ENCODE data around the gene ADGRB3.
"Not testable (repeated sequence)": the region's sequence is repeated elsewhere in the genome, so short reads cannot be mapped to it uniquely, and the experiment has no call there.

Gene ADGRB3

DNA sequence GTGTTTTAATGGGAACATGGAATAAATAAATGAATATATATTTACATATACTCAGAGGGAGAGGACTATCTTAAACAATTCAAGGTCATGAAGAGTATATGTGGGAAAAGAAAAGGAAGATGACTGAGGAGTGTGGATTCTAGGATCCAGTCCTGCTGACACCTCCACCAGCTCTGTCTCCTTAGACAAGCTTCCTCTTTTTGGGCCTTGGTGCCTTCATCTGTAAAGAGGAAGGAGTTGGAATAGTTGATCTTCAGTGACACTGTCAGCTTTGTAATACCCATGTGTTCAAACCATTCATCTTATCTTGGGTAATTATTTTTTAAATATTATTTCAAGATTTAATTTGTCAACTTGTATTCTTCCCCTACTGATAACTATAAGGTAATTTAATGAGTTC lies 338.0 kb downstream of the ADGRB3 start:
- no peak for DNase-seq

- DNase-seq, result no peak
These were observed 340.0 kb downstream of the ADGRB3 start for GRCh38 chr6:68975064-68975463.

DNA sequence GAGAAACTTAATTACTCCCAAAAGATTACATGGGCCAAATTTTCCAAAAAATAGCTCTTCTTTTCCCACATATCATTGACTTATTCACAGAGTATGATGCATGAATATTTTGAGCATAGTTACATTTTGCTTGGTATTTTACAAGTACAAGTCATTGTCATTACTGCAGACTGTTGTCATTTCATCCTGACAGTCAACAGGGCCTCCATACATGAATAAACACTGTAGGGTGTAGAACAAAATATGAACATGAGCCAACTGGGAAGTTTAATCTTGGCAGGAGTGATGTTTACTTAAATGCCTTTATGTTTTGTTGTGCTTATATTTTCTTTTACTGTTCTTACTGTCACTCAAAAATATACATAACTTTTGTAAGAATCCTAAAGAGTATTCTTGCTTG lies 340.7 kb downstream of the ADGRB3 start:
- no peak for DNase-seq

- no peak for DNase-seq
These were observed 341.2 kb downstream of the ADGRB3 start for GRCh38 chr6:68976260-68976659.

DNA sequence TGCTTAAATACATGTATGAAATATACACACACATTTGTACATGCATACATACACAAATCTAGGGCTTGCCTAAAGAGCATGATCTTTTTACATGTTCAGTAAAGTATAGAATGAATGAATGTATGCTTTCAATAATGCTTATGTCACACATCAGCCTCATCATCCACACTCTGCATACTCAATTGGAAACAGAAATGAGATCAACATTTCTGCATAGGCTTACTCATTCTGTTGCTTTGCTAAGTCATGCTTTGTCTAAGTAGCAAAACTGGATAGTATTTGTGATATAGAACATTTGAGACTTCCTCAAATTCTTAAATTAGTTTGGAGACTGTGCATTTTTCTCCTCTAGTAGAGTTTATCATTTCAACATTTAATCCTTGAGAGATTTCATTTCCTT lies 343.3 kb downstream of the ADGRB3 start:
- DNase-seq, result no peak

- not testable (repeated sequence) for DNase-seq
These were observed 346.6 kb downstream of the ADGRB3 start for GRCh38 chr6:68981668-68982067.

DNA sequence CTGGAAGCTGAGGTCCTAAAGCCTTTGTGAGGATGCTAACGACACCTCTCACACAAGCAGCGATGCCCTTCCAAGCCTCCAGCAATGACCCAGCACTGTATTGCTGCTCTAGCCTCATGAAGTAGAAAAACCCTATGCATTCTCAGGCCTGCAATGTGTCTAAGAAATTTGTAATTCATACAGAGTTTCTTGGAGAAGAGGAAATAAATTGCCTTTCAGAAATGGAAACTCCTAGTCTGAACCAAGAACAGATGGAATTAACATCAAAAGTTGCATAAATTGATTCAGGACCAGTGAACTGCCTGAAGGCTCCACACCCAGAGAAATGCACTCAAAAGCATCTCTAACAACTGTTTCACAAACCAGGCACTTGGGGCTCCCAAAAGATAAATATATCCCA lies 353.6 kb downstream of the ADGRB3 start:
- no peak for DNase-seq

GRCh38 chr6:68990317-68990716 lies 355.2 kb downstream of the ADGRB3 start:
- DNase-seq, result no peak

DNA sequence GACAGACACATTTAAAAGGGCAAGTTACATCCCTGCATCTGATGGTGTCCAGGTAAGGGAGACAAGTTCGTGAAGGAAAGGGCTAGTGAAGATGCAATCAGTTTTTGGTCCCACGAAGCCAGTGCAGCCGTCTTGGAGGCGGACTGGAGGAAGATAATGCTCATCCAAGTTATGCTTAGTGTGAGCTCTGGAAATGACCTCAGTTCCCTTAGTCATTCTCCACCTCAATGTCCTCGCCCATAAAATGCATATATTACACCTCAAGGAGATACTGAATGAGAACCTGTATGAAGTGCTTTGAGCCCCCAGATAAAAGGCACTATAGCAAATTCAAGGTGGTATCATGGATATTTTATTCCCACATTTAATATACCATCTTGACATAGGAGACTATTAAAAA lies 358.8 kb downstream of the ADGRB3 start:
- DNase-seq, result no peak

GRCh38 chr6:68994521-68994920 lies 359.4 kb downstream of the ADGRB3 start:
- DNase-seq, result no peak

GRCh38 chr6:69005199-69005598 lies 370.1 kb downstream of the ADGRB3 start:
- peak; percentile 39 for DNase-seq

DNA sequence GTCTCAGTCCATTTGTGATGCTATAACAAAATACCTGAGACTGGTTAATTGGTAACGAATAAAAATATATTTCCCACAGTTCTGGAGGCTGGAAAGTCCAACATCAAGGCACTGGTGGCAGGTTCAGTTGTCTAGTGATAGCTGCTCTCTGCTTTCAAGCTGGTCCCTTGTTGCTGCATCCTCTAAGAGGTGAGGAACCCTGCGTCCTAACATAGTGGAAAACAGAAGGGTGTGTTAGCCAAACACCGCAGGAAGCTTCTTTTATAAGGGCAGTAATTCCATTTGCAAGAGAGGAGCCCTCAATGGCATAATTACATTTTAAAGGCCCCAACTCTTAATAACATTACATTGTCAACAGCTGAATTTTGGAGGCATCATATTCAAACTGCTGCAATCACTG lies 372.7 kb downstream of the ADGRB3 start:
- no peak for DNase-seq

DNA sequence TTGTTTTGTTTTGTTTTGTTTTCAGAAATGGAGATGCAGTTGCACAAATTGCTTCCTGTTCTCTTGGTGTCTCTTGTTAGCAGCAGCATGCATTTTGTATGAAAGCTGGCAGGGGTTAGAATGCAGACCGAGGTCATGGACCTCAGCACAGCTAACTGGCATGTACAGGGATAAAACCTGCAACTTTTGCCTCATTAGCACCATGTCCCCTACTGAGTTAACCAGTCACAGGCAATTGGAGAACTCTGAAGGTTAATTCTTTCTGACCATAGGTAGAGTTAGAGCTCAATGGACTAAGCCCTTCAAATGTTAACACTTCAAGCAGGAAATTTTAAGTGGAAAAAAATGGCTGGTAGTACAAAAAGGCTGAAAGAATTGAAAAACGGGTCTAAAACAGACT lies 377.1 kb downstream of the ADGRB3 start:
- no peak for DNase-seq

DNA sequence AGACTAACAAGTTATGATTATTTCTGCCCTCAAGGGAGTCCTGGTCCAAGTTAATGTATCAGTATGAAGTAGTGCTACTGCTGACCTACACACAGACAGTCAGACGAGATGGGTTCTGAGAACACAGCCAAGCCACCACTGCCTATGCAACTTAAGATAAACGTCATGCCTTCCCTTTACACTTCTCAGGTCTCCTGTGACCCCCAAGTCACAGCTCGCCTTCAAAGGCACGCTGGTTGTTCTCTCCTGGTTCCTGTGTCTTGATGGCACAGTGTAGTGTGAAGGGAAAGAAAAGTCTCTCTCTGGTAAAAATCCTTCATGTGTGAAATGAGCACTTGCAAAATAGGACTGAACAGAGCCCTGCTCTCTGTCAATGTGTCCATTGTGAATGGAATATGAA lies 377.8 kb downstream of the ADGRB3 start:
- no peak for DNase-seq

GRCh38 chr6:69018906-69019305 lies 383.8 kb downstream of the ADGRB3 start:
- no peak for DNase-seq

DNA sequence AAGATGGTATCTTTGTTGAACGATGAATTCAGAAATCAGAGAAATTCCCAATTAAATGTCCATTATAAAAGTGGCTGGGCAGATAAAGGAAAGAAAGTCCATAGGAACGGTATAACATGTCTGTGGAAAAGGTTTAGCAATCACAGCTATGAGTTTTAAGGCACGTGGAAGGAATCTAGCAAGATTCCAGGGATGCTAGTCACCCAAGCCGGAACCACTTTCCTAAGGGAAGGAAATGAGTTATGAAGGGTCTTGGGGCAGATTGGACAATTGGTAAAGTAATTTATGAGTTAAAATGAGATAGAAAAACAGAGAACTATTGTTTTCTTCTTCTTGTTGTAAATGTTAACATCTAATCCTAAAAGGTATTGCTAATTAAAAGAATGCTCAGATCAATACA lies 384.8 kb downstream of the ADGRB3 start:
- DNase-seq, result peak; percentile 78

DNA sequence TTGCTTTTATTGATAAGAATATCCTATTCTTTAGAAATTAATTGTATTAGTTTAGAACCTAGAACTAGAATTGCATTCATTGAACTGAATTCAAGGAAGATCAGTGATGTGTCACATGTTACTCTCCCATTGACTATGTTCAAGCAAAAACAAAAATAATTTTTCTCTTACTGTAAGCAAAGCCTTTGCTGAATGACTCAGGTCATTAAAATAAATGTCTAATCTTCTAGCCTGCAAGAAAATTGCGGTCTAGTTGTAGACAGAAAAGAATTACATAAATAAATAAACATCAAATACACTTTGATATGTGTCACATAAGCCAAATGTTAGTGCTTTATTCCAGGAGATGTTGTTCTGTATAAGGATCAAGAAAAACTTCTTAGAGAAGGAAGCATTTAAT lies 387.9 kb downstream of the ADGRB3 start:
- peak; percentile 53 for DNase-seq

- peak; percentile 76 for DNase-seq
These were observed 391.2 kb downstream of the ADGRB3 start for GRCh38 chr6:69026243-69026642.

DNA sequence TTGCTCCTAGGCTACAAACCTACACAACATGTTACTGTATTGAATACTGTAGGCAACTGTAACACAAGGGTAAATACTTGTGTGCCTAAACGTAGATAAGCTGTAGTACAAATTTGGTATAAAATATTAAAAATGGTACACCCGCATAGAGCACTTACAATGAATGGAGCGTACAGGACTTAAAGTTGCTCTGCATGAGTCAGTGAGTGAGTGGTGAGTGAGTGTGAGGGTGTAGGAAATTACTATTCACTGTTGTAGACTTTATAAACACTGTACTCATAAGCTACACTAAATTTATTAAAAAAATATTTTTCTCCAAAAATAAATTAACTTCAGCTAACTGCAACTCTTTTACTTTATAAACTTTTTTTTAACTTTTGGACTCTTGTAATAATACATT lies 391.6 kb downstream of the ADGRB3 start:
- DNase-seq, result peak; percentile 11

DNA sequence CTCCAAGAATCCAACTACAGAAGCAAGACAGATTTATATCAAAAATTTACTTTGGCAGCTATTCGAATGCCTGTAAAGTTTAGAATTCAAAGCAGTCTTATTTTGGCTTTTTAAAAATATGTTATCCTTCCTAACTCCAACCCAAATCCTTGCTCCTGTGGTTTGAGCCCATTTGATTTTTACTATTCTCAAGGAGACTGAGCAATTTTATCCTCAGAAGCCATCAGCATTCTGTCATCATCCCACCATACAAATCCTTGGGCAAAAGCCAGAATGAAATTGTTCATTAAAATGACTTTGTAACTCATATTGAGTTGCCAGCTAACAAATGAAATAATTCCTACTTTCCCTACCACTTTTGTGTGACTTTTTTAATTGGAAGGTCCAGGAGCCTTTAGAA lies 392.8 kb downstream of the ADGRB3 start:
- peak; percentile 28 for DNase-seq

DNA sequence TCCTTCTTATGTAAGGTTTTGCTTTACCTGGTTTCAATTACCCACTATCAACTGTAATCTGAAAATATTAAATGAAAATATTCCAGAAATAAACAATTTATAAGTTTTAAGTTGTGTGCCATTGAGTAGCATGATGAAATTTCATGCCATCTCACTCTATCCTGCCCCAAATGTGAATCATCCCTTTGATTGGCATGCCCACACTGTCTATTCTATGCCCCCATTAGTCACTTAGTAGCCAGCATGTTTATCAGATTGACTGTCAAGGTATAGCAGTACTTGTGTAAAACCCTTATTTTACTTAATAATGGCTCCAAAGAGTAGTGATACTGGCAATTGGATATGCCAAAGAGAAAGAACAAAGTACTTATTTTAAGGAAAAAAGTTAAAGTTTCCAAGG lies 403.8 kb downstream of the ADGRB3 start:
- DNase-seq, result no peak

DNA sequence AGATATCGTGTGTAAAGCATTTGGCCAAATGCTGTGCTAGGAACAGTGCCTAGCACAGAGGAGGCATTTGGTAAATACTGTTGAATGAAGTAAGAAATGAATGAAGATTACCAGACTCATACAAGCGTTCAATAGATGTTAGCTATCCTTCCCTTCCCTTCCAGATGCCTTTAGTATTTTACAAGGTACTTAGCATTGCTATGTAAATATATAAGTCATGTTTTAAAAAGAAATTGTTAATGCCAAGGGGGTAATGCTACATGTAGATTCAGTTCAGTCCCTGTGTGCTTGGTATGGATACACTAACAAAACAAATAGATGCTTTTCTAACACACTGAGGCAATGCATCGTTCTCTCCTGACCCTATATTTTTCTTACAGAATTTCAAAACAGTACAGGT lies 407.2 kb downstream of the ADGRB3 start:
- DNase-seq, result no peak

- DNase-seq, result no peak
These were observed 409.5 kb downstream of the ADGRB3 start for GRCh38 chr6:69044534-69044933.

DNA sequence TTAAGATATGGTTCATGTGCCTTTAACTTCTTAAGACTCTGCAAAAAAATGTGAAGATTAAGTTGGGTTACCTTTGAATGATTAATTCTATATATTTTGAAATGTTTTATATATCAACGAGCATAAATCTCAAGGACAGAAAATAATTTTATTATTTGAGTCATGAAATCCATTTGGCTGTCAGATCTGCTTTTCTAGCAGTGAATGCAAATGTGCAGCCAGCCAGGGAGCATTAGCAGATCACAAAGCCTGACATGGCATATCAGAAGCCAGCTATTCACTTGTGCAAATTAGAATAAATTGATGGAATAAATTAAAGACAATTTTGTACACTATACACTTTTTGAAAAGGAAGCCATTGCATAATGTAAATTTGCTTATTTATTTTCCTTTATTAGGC lies 424.3 kb downstream of the ADGRB3 start:
- DNase-seq, result no peak

DNA sequence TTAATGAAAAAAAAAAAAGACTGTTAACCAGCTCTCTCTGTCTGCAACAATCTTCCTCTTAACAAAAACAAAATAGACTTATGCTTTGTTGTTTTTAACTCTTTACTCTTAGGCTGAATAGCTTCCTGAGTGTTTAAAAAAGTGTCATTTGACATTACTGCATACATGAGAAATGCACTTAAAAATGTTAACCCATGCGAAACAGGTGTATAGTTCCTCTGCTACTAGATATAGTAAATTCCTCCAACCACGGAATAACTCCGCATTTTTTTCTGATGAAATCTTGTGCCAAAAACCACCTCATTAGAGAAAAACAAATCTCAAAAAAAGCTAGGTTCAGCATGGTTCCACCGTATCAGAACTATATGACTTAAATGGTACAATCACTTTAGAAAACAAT lies 426.0 kb downstream of the ADGRB3 start:
- DNase-seq, result no peak

- DNase-seq, result no peak
These were observed 428.3 kb downstream of the ADGRB3 start for GRCh38 chr6:69063401-69063800.
